SK-N-SH treated with all-trans-retinoic acid at 6 μM for 48 hours (cell line): ENCODE measurements around the gene SUGCT.

ENCODE experiments used
- ATAC-seq: fragments of 200-7000 bp; cut with Tn5 transposase; 3 replicates; pipeline ENCODE4 v1.9.1; 2020; ENCODE audit warnings: mild to moderate bottlenecking, moderate library complexity
- BACH2 ChIP-seq: fragments of 250-450 bp; sonication (Bioruptor Pico); IDR thresholded peaks from 2 replicates; pipeline ENCODE4 v1.9.0; 2021; ENCODE audit warnings: mild to moderate bottlenecking, borderline replicate concordance
- ESRRG ChIP-seq: fragments of 250-450 bp; sonication (Bioruptor Pico); IDR thresholded peaks from 2 replicates; pipeline ENCODE4 v1.6.1; 2021; ENCODE audit warnings: mild to moderate bottlenecking
- ISL1 ChIP-seq: fragments of 250-450 bp; sonication (Bioruptor Pico); IDR thresholded peaks from 2 replicates; pipeline ENCODE4 v2.1.2; 2022; ENCODE audit warnings: mild to moderate bottlenecking, moderate library complexity
- TOX ChIP-seq: fragments of 250-450 bp; sonication (Bioruptor Pico); IDR thresholded peaks from 2 replicates; pipeline ENCODE4 v1.8.0; 2021; ENCODE audit warnings: mild to moderate bottlenecking, moderate library complexity, borderline replicate concordance
- ZFP3 ChIP-seq: fragments of 250-450 bp; sonication (Bioruptor Pico); IDR thresholded peaks from 2 replicates; pipeline ENCODE4 v1.5.0; 2020; ENCODE audit warnings: mild to moderate bottlenecking, moderate library complexity
- ZFP30 ChIP-seq: fragments of 450-650 bp; formaldehyde crosslinking; IDR thresholded peaks from 2 replicates; pipeline ENCODE4 v1.5.0; 2022; ENCODE audit warnings: mild to moderate bottlenecking, moderate library complexity
- ZNF8 ChIP-seq: fragments of 450-650 bp; formaldehyde crosslinking; IDR thresholded peaks from 2 replicates; pipeline ENCODE4 v1.5.0; 2020; ENCODE audit warnings: mild to moderate bottlenecking, moderate library complexity
- TF ChIP-seq, protein P1 (sequence below): fragments of 250-450 bp; sonication (Bioruptor Pico); IDR thresholded peaks from 2 replicates; pipeline ENCODE4 v1.8.0; 2021; ENCODE audit warnings: low read depth, mild to moderate bottlenecking, moderate library complexity, borderline replicate concordance
- TF ChIP-seq, protein P2 (sequence below): fragments of 250-450 bp; sonication (Bioruptor Pico); IDR thresholded peaks from 2 replicates; pipeline ENCODE4 v1.8.0; 2020; ENCODE audit warnings: mild to moderate bottlenecking, moderate library complexity, borderline replicate concordance
- TF ChIP-seq, protein P3 (sequence below): fragments of 250-450 bp; sonication (Bioruptor Pico); IDR thresholded peaks from 2 replicates; pipeline ENCODE4 v1.5.0; 2020; ENCODE audit warnings: mild to moderate bottlenecking, moderate library complexity
- TF ChIP-seq, protein P4 (sequence below): fragments of 250-450 bp; sonication (Bioruptor Pico); IDR thresholded peaks from 2 replicates; pipeline ENCODE4 v1.5.1; 2021; ENCODE audit warnings: mild to moderate bottlenecking, moderate library complexity

The SUGCT gene

DNA sequence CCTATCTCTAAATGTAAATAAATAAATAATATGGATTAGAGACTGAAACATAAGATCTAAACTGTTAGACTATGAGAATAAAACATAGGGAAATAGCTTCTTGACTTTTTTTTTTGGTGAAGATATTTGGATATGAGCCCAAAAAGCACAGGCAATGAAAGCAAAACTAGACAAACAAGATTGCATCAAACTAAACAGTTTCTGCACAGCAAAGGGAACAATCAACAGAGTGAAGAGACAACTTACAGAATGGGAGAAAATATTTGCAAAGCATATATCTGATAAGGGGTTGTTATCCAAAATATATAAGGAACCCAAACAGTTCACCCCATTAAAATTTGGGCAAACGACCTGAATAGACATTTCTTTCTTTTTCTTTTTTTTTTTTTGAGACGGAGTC lies 148.1 kb downstream of the SUGCT start:
- ATAC-seq: no peak
- TF ChIP-seq ISL1 (CRISPR knock-in tag) (no peak), ZNF8 (CRISPR knock-in tag) (no peak), TOX (CRISPR knock-in tag) (no peak)

DNA sequence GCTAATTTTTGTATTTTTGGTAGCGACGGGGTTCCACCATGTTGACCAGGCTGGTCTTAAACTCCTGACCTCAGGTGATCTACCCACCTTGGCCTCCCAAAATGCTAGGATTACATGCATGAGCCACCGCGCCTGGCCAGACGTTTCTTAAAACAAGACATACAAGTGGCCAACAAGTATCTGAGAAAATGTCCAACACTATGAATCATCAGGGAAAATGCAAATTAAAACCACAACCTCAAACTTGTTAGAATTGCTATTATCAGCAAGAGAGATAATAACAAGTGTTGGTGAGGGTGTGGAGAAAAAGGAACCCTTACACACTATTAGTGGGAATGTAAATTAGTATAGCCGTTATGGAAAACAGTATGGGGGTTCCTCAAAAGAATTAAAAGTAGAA lies 148.6 kb downstream of the SUGCT start:
- TF ChIP-seq ESRRG (CRISPR knock-in tag) (no peak), ZFP3 (CRISPR knock-in tag) (no peak), BACH2 (no peak), ZNF8 (CRISPR knock-in tag) (no peak), ISL1 (CRISPR knock-in tag) (no peak), ZFP30 (no peak)
- TF ChIP-seq, protein P1, sequence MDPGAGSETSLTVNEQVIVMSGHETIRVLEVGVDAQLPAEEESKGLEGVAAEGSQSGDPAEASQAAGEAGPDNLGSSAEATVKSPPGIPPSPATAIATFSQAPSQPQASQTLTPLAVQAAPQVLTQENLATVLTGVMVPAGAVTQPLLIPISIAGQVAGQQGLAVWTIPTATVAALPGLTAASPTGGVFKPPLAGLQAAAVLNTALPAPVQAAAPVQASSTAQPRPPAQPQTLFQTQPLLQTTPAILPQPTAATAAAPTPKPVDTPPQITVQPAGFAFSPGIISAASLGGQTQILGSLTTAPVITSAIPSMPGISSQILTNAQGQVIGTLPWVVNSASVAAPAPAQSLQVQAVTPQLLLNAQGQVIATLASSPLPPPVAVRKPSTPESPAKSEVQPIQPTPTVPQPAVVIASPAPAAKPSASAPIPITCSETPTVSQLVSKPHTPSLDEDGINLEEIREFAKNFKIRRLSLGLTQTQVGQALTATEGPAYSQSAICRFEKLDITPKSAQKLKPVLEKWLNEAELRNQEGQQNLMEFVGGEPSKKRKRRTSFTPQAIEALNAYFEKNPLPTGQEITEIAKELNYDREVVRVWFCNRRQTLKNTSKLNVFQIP: no peak
- TF ChIP-seq, protein P2, sequence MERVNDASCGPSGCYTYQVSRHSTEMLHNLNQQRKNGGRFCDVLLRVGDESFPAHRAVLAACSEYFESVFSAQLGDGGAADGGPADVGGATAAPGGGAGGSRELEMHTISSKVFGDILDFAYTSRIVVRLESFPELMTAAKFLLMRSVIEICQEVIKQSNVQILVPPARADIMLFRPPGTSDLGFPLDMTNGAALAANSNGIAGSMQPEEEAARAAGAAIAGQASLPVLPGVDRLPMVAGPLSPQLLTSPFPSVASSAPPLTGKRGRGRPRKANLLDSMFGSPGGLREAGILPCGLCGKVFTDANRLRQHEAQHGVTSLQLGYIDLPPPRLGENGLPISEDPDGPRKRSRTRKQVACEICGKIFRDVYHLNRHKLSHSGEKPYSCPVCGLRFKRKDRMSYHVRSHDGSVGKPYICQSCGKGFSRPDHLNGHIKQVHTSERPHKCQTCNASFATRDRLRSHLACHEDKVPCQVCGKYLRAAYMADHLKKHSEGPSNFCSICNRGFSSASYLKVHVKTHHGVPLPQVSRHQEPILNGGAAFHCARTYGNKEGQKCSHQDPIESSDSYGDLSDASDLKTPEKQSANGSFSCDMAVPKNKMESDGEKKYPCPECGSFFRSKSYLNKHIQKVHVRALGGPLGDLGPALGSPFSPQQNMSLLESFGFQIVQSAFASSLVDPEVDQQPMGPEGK (CRISPR knock-in tag): no peak
- TF ChIP-seq, all 23 proteins: peak for 0
- no peak for ATAC-seq

DNA sequence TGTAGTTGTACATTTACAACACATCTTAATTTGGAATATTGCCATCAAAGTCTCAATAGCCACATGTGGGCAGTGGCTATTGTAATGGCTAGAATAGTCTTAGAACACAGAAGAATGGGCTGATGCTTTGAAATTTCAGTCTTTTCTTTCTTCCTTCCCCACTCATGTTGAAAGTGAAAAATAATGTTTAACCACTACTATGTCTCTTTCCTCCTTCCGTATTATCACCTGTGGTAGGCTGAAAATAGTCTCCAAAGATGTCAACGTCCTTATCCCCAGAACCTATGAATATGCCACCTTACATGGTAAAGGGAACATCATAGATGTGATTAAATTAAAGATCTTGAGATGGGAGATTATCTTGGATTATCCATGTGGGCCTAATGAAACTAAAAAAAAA lies 154.0 kb downstream of the SUGCT start:
- no peak for ATAC-seq
- no peak for TF ChIP-seq TOX (CRISPR knock-in tag)
- TF ChIP-seq, protein P1: no peak

DNA sequence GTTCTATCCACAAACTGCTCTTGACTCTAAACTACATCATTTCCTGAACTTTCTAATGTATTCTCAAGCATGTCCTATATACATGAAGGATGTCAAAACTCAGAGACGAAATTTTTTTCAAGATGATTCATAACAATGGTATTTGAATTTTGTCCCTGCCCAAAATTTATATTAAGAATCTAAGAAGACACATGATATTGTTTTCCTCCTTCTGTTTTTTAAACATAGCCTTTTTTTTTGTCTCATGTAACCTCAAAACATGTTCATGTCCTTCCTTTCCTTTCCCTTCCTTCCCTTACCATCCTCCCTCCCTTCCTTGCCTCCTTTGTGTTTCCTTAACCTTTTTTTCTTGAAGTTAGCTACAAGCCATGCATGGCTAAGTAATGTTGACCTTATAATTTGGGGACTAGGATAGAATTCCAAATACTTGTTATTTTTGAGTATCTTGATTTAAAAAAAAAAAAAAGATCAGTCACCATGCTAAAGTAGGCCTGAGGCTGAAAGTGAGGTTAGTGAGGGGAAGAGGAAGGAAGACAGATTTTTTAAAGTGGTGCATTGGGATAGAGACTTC lies 163.0 kb downstream of the SUGCT start:
- TF ChIP-seq, protein P2 (CRISPR knock-in tag): 0 out of 2 replicates have a peak, but pooled peaks have one; percentile 5
- TF ChIP-seq ESRRG (CRISPR knock-in tag): no peak
- no peak; the same call in 2 of the 3 replicates for ATAC-seq

DNA sequence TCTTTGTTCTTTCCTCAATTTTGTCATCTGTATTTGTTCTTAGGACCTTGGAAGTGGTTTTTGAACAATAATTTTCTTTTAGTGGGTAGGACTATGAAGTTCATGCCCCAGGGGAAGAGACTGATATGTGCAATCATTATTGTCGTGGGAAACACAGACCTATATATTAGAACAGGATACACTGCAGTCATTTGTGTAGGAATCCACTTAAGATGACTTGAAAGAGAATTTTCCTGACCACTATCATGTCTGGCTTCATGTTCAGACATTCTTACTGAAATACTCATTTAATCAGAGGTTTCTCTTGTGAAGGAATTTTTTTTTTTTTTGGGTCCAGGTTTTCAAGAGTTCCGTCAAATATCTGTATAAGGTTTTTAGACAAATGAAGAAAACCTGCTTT lies 163.6 kb downstream of the SUGCT start:
- TF ChIP-seq ISL1 (CRISPR knock-in tag): peak; percentile 85
- TF ChIP-seq, protein P3, sequence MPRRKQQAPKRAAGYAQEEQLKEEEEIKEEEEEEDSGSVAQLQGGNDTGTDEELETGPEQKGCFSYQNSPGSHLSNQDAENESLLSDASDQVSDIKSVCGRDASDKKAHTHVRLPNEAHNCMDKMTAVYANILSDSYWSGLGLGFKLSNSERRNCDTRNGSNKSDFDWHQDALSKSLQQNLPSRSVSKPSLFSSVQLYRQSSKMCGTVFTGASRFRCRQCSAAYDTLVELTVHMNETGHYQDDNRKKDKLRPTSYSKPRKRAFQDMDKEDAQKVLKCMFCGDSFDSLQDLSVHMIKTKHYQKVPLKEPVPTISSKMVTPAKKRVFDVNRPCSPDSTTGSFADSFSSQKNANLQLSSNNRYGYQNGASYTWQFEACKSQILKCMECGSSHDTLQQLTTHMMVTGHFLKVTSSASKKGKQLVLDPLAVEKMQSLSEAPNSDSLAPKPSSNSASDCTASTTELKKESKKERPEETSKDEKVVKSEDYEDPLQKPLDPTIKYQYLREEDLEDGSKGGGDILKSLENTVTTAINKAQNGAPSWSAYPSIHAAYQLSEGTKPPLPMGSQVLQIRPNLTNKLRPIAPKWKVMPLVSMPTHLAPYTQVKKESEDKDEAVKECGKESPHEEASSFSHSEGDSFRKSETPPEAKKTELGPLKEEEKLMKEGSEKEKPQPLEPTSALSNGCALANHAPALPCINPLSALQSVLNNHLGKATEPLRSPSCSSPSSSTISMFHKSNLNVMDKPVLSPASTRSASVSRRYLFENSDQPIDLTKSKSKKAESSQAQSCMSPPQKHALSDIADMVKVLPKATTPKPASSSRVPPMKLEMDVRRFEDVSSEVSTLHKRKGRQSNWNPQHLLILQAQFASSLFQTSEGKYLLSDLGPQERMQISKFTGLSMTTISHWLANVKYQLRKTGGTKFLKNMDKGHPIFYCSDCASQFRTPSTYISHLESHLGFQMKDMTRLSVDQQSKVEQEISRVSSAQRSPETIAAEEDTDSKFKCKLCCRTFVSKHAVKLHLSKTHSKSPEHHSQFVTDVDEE (CRISPR knock-in tag): no peak
- TF ChIP-seq, protein P2 (CRISPR knock-in tag): peak; percentile 79; the same call in 1 of the 2 replicates
- TF ChIP-seq, protein P4, sequence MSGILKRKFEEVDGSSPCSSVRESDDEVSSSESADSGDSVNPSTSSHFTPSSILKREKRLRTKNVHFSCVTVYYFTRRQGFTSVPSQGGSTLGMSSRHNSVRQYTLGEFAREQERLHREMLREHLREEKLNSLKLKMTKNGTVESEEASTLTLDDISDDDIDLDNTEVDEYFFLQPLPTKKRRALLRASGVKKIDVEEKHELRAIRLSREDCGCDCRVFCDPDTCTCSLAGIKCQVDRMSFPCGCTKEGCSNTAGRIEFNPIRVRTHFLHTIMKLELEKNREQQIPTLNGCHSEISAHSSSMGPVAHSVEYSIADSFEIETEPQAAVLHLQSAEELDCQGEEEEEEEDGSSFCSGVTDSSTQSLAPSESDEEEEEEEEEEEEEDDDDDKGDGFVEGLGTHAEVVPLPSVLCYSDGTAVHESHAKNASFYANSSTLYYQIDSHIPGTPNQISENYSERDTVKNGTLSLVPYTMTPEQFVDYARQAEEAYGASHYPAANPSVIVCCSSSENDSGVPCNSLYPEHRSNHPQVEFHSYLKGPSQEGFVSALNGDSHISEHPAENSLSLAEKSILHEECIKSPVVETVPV: no peak
- peak; percentile 57 for ATAC-seq
